Loucy (cell line): Measurements from ENCODE around the gene PEMT.

Experiments used
- EZH2phosphoT487 ChIP-seq: fragments of 200-600 bp; IDR thresholded peaks from 2 replicates; pipeline ENCODE4 v1.6.1; 2018; ENCODE audit warnings: antibody characterized with exemption, mild to moderate bottlenecking, moderate library complexity, borderline replicate concordance
- TF ChIP-seq, protein P1 (sequence below): fragments of 200-600 bp; sonication (generic); conservative IDR thresholded peaks from 2 replicates; pipeline ENCODE4 v1.5.1; 2014; ENCODE audit warnings: mild to moderate bottlenecking, antibody characterized with exemption, low read length

DNA sequence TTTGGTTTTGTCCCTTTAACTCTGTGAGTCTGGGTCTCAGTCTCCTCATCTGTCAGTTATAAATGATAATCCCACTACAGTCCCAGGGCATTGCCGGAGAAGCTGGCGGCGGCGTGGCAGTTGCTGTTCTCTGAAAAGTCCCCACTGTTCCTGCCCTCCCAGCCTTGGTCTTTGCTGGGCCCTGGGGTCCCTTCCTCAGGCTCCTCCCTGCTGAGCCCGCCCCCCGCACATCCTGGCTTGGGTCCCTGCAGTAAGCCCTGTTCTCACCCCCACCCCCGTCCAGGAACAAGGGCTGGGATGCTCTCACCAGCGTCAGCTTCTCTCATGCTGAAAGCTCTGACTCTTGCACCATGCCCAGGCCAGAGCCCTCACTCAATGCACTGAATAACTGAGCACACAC is 35.3 kb upstream of the PEMT start:
- TF ChIP-seq, protein P1, sequence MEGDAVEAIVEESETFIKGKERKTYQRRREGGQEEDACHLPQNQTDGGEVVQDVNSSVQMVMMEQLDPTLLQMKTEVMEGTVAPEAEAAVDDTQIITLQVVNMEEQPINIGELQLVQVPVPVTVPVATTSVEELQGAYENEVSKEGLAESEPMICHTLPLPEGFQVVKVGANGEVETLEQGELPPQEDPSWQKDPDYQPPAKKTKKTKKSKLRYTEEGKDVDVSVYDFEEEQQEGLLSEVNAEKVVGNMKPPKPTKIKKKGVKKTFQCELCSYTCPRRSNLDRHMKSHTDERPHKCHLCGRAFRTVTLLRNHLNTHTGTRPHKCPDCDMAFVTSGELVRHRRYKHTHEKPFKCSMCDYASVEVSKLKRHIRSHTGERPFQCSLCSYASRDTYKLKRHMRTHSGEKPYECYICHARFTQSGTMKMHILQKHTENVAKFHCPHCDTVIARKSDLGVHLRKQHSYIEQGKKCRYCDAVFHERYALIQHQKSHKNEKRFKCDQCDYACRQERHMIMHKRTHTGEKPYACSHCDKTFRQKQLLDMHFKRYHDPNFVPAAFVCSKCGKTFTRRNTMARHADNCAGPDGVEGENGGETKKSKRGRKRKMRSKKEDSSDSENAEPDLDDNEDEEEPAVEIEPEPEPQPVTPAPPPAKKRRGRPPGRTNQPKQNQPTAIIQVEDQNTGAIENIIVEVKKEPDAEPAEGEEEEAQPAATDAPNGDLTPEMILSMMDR = no peak
- TF ChIP-seq EZH2phosphoT487 = no peak
